Measurements from ENCODE around the gene MCF2L. TPM values are rescaled to one million over a fixed set of nuclear protein-coding genes. Genes with fewer than 3 reads are reported as not detected.
A peak's percentile ranks its signal among the peaks of the same experiment; 100 is the strongest.

MCF2L gene
- 83.0 TPM for total RNA-seq (ENCODE audit: unreplicated experiment)
- long read RNA-seq, partial matches to known transcripts, result 0 of 1 reads
- long read RNA-seq, other reads (novel, unspliced or antisense), result 1 of 1 reads

DNA sequence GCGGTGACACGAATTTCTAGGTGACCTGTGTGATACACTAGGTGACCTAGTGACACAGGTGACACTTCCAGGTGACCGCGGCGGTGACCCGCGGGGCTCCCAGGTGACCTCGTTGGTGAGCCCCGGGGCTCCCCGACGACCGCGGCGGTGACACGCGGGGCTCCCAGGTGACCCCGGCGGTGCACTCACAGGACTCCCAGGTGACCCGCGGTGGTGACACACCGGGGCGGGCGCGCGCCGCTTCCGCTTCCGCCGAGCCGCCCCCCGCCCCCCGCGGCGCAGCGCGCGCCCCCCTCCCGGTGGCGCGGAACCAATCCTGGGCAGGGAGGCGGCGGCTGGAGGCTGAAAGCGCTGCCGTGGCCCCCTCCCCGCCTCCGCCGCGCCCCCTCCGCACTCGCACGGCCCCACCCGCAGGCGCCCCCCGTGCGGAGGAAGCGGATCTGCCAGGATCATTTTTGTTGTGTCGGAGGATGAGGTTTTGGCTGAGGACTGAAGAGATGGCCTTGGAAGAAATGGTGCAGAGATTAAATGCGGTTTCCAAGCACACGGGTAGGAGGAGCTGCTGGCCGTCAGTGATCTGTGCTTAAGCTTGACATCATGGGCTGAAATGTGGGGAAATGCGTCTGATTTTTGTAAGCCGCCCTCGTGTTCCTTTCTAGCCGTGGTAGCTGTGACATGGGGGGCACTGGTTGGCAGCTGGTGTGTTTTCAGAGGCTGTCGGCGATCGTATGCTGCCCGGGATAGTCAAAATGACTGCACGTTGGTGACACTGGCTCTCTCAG, at the start of gene MCF2L:
MCF2L (plus strand) TSS at position 305 of the 782 bp plus-strand sequence; CDS start at position 471, 166 bp downstream.
- H3K27me3 Mint-ChIP-seq (ENCODE audit: unreplicated experiment), result peaks cover 7% of the 10 kb centered on the region
- peaks cover 12% of the 10 kb centered on the region for H3K4me1 Mint-ChIP-seq (ENCODE audit: low read depth, unreplicated experiment)
- peaks cover 15% of the 10 kb centered on the region for H3K36me3 Mint-ChIP-seq (ENCODE audit: unreplicated experiment)
- peaks cover 6% of the 10 kb centered on the region for H3K9me3 Mint-ChIP-seq (ENCODE audit: unreplicated experiment)
- peak within 1 kb of the TSS; percentile 83 for H3K27ac Mint-ChIP-seq (ENCODE audit: unreplicated experiment)
- peak within 1 kb of the TSS; percentile 97 for H3K4me3 Mint-ChIP-seq (ENCODE audit: unreplicated experiment)
- DNase-seq, result peak; percentile 70
- TF ChIP-seq, protein P1, sequence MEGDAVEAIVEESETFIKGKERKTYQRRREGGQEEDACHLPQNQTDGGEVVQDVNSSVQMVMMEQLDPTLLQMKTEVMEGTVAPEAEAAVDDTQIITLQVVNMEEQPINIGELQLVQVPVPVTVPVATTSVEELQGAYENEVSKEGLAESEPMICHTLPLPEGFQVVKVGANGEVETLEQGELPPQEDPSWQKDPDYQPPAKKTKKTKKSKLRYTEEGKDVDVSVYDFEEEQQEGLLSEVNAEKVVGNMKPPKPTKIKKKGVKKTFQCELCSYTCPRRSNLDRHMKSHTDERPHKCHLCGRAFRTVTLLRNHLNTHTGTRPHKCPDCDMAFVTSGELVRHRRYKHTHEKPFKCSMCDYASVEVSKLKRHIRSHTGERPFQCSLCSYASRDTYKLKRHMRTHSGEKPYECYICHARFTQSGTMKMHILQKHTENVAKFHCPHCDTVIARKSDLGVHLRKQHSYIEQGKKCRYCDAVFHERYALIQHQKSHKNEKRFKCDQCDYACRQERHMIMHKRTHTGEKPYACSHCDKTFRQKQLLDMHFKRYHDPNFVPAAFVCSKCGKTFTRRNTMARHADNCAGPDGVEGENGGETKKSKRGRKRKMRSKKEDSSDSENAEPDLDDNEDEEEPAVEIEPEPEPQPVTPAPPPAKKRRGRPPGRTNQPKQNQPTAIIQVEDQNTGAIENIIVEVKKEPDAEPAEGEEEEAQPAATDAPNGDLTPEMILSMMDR (IDR thresholded peaks at IDR 0.05; ENCODE audit: partially characterized antibody, unreplicated experiment), result peak; percentile 1

DNA sequence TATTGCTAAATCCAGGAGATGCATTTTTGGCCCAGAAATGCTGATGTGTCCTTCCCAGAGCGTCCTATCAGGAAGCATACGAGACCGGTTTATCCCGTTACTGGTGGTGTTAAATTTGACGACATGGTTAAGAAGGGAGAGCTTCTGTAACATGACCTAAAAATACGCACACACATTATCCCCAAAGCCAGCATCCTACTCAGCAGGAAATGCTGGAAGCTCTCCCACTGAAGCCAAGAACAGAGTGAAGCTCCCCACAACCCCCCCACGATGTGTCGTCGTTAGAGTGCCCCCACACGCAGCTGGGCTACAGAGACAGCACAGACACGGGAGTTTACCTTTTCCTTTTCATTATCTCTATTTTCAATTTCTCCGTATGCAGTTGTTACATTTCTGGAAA, 45.1 kb upstream of the MCF2L start:
- H3K4me1 Mint-ChIP-seq (ENCODE audit: low read depth, unreplicated experiment), result peaks cover 4% of the 10 kb centered on the region
- no peak overlapping the region for H3K4me3 Mint-ChIP-seq (ENCODE audit: unreplicated experiment)
- no peak overlapping the region for H3K27ac Mint-ChIP-seq (ENCODE audit: unreplicated experiment)
- H3K36me3 Mint-ChIP-seq (ENCODE audit: unreplicated experiment), result no peaks in the 10 kb centered on the region
- peaks cover 4% of the 10 kb centered on the region for H3K9me3 Mint-ChIP-seq (ENCODE audit: unreplicated experiment)
- DNase-seq, result no peak
- TF ChIP-seq, protein P1 (IDR thresholded peaks at IDR 0.05; ENCODE audit: partially characterized antibody, unreplicated experiment), result no peak
- H3K27me3 Mint-ChIP-seq (ENCODE audit: unreplicated experiment), result peaks cover 4% of the 10 kb centered on the region

DNA sequence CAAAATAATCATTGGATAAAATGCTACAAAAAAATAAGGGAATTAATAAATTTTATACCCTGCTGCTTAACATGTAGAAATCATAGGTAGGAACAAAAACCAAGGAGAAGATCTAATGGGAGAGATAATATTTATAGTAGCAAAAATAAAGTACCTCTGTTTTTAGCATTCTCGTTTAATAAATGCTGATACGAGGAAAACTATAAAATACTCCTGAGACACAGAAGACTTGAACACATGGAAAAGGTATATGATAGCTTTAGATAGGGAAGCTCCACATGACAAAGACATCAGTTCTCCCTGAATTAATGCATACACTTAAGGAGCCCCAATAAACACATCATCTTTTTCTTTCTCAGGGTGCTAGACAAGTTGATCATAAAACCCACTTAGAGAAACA, 44.6 kb upstream of the MCF2L start:
- Mint-ChIP-seq H3K4me3 (ENCODE audit: unreplicated experiment) (no peak overlapping the region), H3K9me3 (ENCODE audit: unreplicated experiment) (peaks cover 4% of the 10 kb centered on the region), H3K4me1 (ENCODE audit: low read depth, unreplicated experiment) (peaks cover 8% of the 10 kb centered on the region), H3K36me3 (ENCODE audit: unreplicated experiment) (no peaks in the 10 kb centered on the region), H3K27ac (ENCODE audit: unreplicated experiment) (no peak overlapping the region), H3K27me3 (ENCODE audit: unreplicated experiment) (peaks cover 6% of the 10 kb centered on the region)
- TF ChIP-seq, protein P1 (IDR thresholded peaks at IDR 0.05; ENCODE audit: partially characterized antibody, unreplicated experiment), result no peak
- no peak for DNase-seq

DNA sequence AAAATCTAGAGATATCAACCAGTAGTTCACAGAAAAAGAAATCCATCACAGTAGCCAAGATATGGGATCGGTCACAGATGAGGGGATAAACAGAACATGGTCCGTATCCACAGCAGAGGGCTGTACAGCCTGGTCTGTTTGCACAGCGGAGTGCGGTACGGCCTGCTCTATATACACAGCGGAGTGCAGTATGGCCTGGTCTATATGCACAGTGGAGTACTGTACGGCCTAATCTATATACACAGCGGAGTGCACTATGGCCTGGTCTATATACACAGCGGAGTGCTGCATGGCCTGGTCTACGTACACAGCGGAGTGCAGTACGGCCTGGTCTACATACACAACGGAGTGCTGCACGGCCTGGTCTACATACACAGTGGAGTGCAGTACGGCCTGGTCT, 43.0 kb upstream of the MCF2L start:
- Mint-ChIP-seq H3K27ac (ENCODE audit: unreplicated experiment) (no peak overlapping the region), H3K4me1 (ENCODE audit: low read depth, unreplicated experiment) (peaks cover 16% of the 10 kb centered on the region), H3K27me3 (ENCODE audit: unreplicated experiment) (peaks cover 10% of the 10 kb centered on the region), H3K36me3 (ENCODE audit: unreplicated experiment) (no peaks in the 10 kb centered on the region), H3K4me3 (ENCODE audit: unreplicated experiment) (no peak overlapping the region), H3K9me3 (ENCODE audit: unreplicated experiment) (peaks cover 6% of the 10 kb centered on the region)
- no peak for DNase-seq
- TF ChIP-seq, protein P1 (IDR thresholded peaks at IDR 0.05; ENCODE audit: partially characterized antibody, unreplicated experiment), result no peak

GRCh38 chr13:112926993-112927392, 42.0 kb upstream of the MCF2L start:
- Mint-ChIP-seq H3K4me3 (ENCODE audit: unreplicated experiment) (no peak overlapping the region), H3K27me3 (ENCODE audit: unreplicated experiment) (peaks cover 11% of the 10 kb centered on the region), H3K27ac (ENCODE audit: unreplicated experiment) (no peak overlapping the region), H3K4me1 (ENCODE audit: low read depth, unreplicated experiment) (peaks cover 21% of the 10 kb centered on the region), H3K9me3 (ENCODE audit: unreplicated experiment) (peaks cover 6% of the 10 kb centered on the region), H3K36me3 (ENCODE audit: unreplicated experiment) (no peaks in the 10 kb centered on the region)
- TF ChIP-seq, protein P1 (IDR thresholded peaks at IDR 0.05; ENCODE audit: partially characterized antibody, unreplicated experiment), result no peak
- no peak for DNase-seq
